Brain microvascular endothelial cell (primary cell): ENCODE measurements around the gene C20orf204.

Experiments
- DNase-seq: peaks from one replicate; pipeline ENCODE4 v3.0.0-alpha.2; 2020
- H3K27ac ChIP-seq: fragments of 250-450 bp; sonication (Bioruptor Pico); 2 replicates; pipeline ENCODE4 v1.5.1; 2020; ENCODE audit warnings: mild to moderate bottlenecking, moderate library complexity
- H3K27me3 ChIP-seq: fragments of 250-450 bp; sonication (Bioruptor Pico); replicated peaks from 2 replicates; pipeline ENCODE4 v1.5.1; 2020; ENCODE audit warnings: mild to moderate bottlenecking
- H3K36me3 ChIP-seq: fragments of 250-450 bp; sonication (Bioruptor Pico); replicated peaks from 2 replicates; pipeline ENCODE4 v1.5.1; 2020; ENCODE audit warnings: mild to moderate bottlenecking
- H3K4me3 ChIP-seq: 2 replicates; pipeline ENCODE4 v1.5.1; 2011; ENCODE audit warnings: low read depth, mild to moderate bottlenecking, control low read depth, low read length, moderate library complexity
- CTCF ChIP-seq: IDR thresholded peaks from 2 replicates; pipeline ENCODE4 v1.5.1; 2011; ENCODE audit warnings: low read depth, mild to moderate bottlenecking, moderate library complexity, low read length, control low read depth, inconsistent platforms; ENCODE audit errors: missing control alignments
- in situ Hi-C: cut with HindIII; loops from 2 replicates; pipeline ENCODE4 v1.10.0; 2017; ENCODE audit warnings: low sequenced_read_pairs, low pct_ligation_motif_present

Gene C20orf204

GRCh38 chr20:64031822-64032314, 4.1 kb upstream of the C20orf204 start:
- no peak for TF ChIP-seq CTCF
- H3K27me3 ChIP-seq, result no peaks in the 10 kb centered on the region
- H3K36me3 ChIP-seq, result peaks cover 43% of the 10 kb centered on the region

GRCh38 chr20:64032706-64033624, 3.0 kb upstream of the C20orf204 start:
- in situ Hi-C loops, result no loop called here
- Histone ChIP-seq H3K36me3 (peaks cover 35% of the 10 kb centered on the region), H3K27me3 (no peaks in the 10 kb centered on the region), H3K4me3 (no peak overlapping the region), H3K27ac (no peak overlapping the region)
- no peak for DNase-seq
- TF ChIP-seq CTCF, result no peak

More at GRCh38 chr20:64031822-64032314, 4.1 kb upstream of the C20orf204 start:
- no peak for DNase-seq
- in situ Hi-C loops, result no loop called here
- no peak overlapping the region for H3K27ac ChIP-seq
- no peak overlapping the region for H3K4me3 ChIP-seq

GRCh38 chr20:64033981-64034493, 1.9 kb upstream of the C20orf204 start:
- H3K27me3 ChIP-seq, result no peaks in the 10 kb centered on the region
- no peak overlapping the region for H3K27ac ChIP-seq
- in situ Hi-C loops, result no loop called here
- no peak for TF ChIP-seq CTCF
- peaks cover 30% of the 10 kb centered on the region for H3K36me3 ChIP-seq
- no peak overlapping the region for H3K4me3 ChIP-seq
- no peak for DNase-seq

GRCh38 chr20:64035066-64035932, 683 bp upstream of the C20orf204 start:
- Histone ChIP-seq H3K27me3 (peaks cover under 1% of the 10 kb centered on the region), H3K4me3 (no peak overlapping the region), H3K36me3 (peaks cover 19% of the 10 kb centered on the region), H3K27ac (no peak overlapping the region)
- no peak for DNase-seq
- in situ Hi-C loops, result no loop called here
- no peak for TF ChIP-seq CTCF

- in situ Hi-C loops, result no loop called here
- H3K27me3 ChIP-seq, result peaks cover 12% of the 10 kb centered on the region
These were observed 590 bp downstream of the C20orf204 start for GRCh38 chr20:64036346-64037198.

More at GRCh38 chr20:64036346-64037198, 590 bp downstream of the C20orf204 start:
- TF ChIP-seq CTCF, result no peak
- Histone ChIP-seq H3K36me3 (peaks cover 10% of the 10 kb centered on the region), H3K4me3 (no peak overlapping the region), H3K27ac (no peak overlapping the region)
- DNase-seq, result no peak
